SH-SY5Y (cell line): ENCODE results near the gene MRPL18.

Experiments used
- GATA2 ChIP-seq: IDR thresholded peaks from 2 replicates; pipeline ENCODE4 v1.6.1; 2011; ENCODE audit warnings: mild to moderate bottlenecking, low read depth, low read length
- GATA3 ChIP-seq: IDR thresholded peaks from 2 replicates; pipeline ENCODE4 v1.6.1; 2011; ENCODE audit warnings: low read depth, mild to moderate bottlenecking, low read length, moderate library complexity

MRPL18 gene

GRCh38 chr6:159790149-159790955 is at the start of gene MRPL18:
Gene MRPL18, plus strand, starts transcription at chr6:159790467. Its CDS starts 121 bp downstream, at chr6:159790588.
- no peak for TF ChIP-seq GATA3
- TF ChIP-seq GATA2: no peak; the same call in 1 of the 2 replicates

- TF ChIP-seq GATA2: no peak
- TF ChIP-seq GATA3: no peak
Measured at GRCh38 chr6:159742165-159742564, 48.1 kb upstream of the MRPL18 start.

GRCh38 chr6:159745081-159745480 is 45.2 kb upstream of the MRPL18 start:
- TF ChIP-seq GATA2 (no peak), GATA3 (no peak)

DNA sequence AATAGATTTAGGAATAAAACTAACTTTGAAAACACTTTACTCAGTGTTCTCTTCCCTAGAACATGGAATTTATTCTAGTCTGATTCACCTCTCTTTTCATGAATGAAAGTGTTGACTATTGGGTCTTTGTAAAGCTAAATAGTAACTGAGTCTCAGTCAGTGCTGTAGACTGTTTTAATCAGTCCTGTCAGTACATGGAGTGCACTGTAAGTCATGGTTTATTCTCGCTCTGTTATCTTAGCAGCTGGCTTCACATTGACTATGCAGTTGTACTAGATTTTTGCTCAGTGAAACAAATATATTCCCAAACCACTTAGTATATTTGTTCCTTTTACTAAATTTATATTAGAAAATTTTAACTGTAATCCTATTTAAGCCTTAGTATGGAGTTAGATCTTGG is 43.5 kb upstream of the MRPL18 start:
- no peak for TF ChIP-seq GATA3
- TF ChIP-seq GATA2: no peak

GRCh38 chr6:159751448-159751847 is 38.8 kb upstream of the MRPL18 start:
- TF ChIP-seq GATA2: no peak
- no peak for TF ChIP-seq GATA3

DNA sequence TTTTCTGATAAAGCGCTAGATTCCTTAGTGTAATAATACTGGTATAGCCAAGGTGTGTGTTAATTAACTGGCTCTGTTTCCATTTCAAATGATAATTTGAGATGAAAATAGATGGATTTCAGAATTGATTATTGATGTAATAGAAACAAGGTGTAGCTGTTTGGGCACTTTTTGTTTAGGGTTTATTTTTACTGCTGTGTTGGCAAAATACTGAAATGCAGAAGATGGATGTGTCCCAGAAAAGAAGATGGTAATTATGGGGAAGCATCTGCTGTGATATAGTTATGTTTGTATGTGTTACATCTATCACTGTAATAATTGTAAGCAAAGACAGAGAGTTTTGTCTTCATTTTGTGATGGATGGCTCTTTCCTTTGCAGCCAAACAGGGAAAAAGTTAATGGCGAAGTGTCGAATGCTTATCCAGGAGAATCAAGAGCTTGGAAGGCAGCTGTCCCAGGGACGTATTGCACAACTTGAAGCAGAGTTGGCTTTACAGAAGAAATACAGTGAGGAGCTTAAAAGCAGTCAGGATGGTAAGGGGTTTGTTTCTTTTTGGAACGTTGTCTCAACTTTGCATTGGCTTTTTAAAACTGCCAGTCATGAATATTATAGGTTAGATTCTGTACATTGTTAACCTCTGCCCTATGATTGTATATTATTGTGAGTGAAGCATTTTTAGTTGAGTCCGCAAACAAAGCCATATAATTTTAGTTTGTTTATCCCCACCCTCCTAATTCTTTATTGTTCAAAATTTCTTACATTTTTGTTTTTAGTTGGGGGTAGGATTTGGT is 37.0 kb upstream of the MRPL18 start:
- TF ChIP-seq GATA2: no peak

GRCh38 chr6:159754401-159754800 is 35.9 kb upstream of the MRPL18 start:
- no peak for TF ChIP-seq GATA3
- TF ChIP-seq GATA2: no peak

- no peak for TF ChIP-seq GATA3
- TF ChIP-seq GATA2: no peak
Measured at GRCh38 chr6:159754959-159755914, 35.0 kb upstream of the MRPL18 start.

GRCh38 chr6:159756508-159756907 is 33.8 kb upstream of the MRPL18 start:
- TF ChIP-seq GATA3: no peak
- TF ChIP-seq GATA2: no peak

GRCh38 chr6:159758031-159759001 is 32.0 kb upstream of the MRPL18 start:
- TF ChIP-seq GATA2 (no peak), GATA3 (no peak)

DNA sequence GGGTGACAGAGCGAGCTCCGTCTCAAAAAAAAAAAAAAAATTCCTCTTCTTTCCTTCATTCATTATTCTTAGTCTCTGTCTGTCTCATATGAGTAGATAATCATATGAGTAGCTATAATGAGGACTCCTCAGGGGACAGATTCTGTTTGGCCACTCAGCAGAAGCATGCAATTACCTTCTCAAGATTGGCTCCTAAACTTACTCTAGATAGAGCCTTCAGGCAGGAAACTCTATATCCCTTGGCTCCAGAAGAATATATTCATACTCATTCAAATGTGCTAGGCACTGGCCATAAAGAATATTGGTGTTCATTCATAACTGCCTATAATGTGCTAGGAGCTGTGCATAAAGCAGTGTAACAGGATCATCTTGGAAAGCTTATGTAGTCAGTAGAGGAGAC is 30.6 kb upstream of the MRPL18 start:
- no peak for TF ChIP-seq GATA2
- TF ChIP-seq GATA3: no peak

- TF ChIP-seq GATA3: no peak
- TF ChIP-seq GATA2: no peak
Measured at GRCh38 chr6:159760602-159761057, 29.6 kb upstream of the MRPL18 start.

GRCh38 chr6:159761129-159761872 is 29.0 kb upstream of the MRPL18 start:
- TF ChIP-seq GATA3 (no peak), GATA2 (no peak)
